Mammary epithelial cell (primary cell): Measurements from ENCODE around the gene VAV2.

Experiments
- CTCF ChIP-seq, 2 donors: IDR thresholded peaks in 1 of 2; conservative IDR thresholded peaks in 1 of 2; 2 replicates each; pipeline ENCODE4 v1.5.1; 2011 to 2012; ENCODE audit warnings: inconsistent platforms in 2 of 2, low read length in 2 of 2, mild to moderate bottlenecking in 2 of 2, control low read depth in 1 of 2, low read depth in 1 of 2; ENCODE audit not compliant: insufficient read depth in 1 of 2; ENCODE audit errors: extremely low read depth in 1 of 2
- EZH2 ChIP-seq: IDR thresholded peaks from 2 replicates; pipeline ENCODE4 v1.6.1; 2012; ENCODE audit warnings: low read length, inconsistent platforms, borderline replicate concordance

GRCh38 chr9:133836818-133837217 lies 155.3 kb downstream of the VAV2 start:
- TF ChIP-seq CTCF (conservative IDR thresholded peaks at IDR 0.05 in 1 of 2, IDR thresholded peaks at IDR 0.05 in 1 of 2; ENCODE audit: extremely low read depth in 1 of 2, insufficient read depth in 1 of 2, low read depth in 1 of 2, low read length in 2 of 2) (no peak), EZH2 (no peak)
